Measurements from ENCODE around the gene CPED1.
"Not testable (repeated sequence)": the region's sequence is repeated elsewhere in the genome, so short reads cannot be mapped to it uniquely, and the experiment has no call there.

Gene CPED1

DNA sequence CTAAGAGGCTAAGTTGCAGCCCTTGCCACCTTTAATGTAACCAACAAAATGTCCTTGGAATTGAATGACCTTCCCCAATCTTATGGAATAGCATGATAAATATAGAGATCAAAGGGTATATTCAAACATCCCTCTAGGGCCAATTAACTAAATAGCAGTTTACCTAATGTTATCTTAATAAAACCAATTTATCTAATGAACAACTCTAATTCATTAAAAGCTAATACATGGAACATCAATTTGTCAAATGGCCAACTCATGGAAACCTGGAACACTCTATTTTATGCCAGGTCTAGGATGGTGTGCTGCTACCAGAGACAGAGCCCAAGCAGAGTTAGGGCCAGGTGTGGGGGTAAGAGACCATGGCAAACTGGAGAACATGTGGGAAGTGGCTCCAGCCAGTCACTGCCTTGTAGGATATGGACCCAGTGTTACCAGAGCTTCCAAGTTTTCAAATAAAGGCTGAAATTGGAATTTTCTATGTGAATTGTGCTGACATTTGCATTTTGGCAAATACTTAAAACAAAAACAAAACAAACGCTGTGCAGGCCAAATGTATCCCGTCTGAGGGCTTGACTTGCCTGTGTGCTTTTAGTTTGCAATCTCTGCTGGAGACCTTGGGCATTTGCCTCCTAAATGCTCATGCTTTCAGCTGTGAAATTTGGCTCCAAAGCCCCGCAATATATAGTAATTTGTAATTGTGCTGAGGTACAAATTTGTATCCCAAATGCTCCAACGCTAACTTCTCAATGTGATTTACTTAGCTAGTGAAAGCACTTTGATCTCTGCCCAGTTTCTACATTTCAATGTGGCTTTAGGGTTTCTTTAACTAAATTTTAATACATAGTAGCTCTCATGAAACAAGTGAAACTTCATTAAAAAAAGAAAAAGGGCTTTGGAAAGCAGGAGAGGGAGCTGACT is 55.1 kb downstream of the CPED1 start:
- no peak for DNase-seq

DNA sequence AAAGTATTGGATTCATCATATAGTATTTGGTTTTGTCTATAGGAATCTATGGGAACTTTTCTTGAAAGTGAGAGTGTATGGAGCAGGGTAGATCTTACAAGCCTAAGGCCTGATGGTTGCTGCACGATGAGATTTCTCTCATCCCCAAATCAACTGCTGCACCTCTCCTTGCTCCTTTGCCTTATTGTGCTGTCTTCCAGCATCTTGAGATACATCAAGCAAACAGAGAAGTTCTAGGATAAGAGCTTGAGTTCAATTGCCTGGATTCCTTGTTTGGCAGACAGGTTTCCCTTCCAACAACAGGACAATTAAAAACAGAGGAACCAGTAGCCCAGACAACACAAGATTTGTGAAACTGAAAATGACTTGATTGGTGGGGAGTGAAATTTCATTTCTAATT is 56.6 kb downstream of the CPED1 start:
- DNase-seq: no peak

DNA sequence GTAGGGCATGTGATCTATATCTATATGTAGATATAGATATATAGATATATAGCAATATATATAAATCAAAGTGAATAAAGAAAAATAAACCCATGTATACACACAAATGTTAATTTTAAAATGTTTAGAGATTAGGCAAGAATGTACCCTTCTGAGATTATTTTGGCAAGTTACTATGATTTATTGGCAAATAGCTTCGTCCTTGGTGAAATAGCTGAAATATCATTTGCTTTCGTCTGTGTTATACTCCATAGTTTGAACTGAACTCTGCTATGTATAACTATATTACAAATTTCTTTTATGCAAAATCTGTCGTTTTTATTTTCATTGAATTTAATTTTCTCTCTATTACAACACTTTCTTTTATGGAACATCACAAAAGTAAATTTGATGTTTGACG is 57.5 kb downstream of the CPED1 start:
- DNase-seq: no peak

DNA sequence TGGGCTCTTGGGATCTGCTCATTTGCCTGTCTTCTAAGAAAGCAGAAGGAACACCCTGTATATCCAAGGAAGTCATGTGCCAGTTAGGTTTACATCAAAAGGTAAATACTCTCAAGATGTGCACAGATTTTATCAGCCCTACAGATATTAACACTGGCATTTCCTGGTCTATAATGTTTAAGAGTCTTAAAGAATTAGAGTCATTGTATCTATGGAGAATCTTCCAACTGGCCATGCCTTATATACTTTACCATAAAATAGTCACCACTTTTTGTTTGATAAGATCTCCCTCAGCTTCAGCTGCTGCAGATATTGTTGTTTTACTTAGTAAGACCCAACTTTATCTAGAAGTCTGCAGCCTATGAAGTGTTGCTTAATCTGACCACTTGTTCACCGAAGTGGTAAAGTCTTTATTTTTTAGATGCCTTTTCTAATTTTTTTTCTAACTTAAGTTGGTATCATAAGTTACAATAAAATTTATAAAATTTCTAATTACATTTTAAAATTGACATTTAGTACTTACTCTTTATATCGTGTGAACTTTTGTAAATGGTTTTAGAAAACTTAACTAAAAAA is 58.5 kb downstream of the CPED1 start:
- DNase-seq: no peak

DNA sequence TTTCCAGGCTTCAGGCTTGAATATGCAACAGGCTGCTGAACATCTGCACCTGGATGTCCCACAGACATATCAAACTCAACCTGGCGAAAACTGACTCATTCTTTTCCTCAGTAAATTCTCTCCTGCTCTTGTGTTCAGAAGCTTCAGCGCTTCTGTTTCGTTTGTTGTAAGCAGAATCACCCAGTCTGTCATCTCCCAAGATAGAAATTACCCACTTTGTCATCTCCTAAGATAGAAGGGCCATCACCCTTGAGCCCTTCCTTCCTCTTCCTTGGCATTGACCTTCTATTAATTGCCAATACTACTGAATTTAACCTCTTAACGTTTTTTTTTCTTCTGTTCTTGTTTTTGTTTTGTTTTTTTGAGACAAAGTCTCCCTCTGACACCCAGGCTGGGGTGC is 59.7 kb downstream of the CPED1 start:
- no peak for DNase-seq

DNA sequence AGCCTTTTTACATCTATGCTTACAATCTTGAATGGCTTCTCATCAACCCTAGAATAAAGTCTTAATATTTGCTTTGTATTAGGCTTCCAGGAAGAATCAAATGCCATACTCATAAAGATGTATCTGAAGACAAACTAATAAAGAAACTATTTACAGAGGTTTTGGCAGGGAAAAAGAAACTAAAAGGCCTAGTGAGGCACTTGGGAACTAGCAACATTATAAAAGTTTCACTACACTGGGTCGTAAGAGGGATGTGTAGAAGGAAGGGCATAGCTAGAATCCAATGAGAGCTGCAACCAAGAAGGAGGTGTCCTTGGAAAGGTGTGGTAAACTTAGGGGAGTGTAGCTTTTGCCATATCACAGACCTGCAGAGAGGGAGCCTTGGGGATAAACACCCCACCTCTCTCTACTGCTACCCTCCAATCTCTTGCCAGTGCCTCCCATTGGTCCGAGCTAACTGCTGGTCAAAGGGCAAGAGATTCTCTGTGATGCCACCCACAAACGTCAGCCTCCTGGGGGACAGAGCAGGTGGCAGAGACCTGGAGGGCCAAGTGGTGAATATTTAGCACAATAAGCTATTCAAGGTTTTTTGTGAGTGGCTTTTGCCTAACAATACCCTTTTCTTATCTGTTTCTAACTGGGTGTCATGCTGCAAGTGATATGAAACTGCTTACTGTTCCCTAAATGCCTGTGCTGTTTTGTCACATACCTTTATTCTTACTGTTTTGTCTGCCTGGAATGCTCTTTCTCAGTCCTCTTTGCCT is 60.7 kb downstream of the CPED1 start:
- DNase-seq: no peak

DNA sequence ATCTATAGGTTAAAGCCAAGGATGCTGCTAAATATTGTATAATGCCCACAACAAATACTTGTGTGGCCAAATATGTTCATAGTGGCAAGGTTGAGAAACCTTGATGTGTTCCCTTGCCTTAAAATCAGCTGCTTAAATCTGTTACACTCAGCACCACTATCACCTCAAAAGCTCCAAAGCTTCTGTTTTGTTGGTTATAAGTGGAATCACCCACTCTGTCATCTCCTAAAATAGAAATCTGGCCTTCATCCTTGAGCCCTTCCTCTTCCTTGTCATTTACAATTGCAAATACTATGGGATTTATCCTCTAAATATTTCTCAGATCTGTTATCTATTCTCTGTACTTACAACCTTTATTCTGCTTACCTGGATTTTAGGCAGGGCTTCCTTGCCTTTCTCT is 61.4 kb downstream of the CPED1 start:
- no peak for DNase-seq

DNA sequence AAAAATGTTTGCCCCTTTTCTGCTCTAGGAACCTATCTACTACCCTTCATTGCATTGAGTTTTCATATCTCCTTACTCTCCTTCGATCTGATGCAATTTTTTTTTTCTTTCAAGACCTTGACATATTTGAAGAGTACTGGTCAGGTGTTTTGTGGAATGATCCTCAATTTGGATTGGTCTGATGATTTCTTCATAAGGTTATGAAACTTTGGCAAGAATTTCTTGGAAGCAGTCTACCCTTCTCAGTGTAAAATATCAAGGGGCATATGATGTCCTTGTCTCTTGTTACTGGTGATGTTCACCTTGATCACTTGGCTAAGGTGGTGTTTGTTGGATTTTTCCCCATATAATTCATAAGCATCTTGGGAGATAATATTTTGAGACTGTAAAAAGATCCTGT is 64.7 kb downstream of the CPED1 start:
- no peak for DNase-seq

DNA sequence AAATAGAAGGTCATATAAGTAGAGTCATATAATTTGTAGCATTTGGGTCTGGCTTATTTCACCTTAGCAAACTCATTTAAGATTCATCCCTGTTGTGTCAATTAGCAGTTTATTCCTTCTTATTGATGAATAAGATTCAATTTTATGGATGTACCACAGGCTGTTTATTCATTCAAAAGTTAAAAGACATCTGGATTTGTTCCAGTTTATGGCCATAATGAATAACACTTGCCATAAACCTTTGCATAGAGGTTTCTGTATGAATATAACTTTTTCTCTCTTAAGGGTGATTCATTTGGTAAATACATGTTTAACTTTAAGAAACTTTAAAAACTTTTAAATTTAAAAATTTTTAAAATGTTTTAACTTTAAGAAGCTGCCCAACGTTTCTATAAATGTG is 66.4 kb downstream of the CPED1 start:
- DNase-seq: no peak

DNA sequence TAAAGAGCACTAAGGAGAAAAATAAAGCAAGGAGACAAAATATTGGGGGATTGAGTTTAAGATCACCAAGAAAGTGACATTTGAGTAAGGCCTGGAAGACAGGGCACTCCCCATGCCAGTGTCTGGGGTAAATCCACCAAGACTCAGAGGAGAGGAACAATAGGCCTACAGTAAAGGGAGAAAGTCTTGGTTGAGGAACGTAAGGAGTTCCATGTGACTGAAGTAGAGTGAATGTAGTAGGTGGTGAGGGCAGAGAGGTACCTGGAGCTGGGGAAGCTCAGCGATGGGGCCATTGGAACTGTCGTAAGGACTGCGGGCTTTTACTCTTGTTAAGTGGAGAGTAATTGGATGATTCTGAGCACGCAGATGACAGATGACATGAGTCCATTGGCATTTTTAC is 69.4 kb downstream of the CPED1 start:
- no peak for DNase-seq

DNA sequence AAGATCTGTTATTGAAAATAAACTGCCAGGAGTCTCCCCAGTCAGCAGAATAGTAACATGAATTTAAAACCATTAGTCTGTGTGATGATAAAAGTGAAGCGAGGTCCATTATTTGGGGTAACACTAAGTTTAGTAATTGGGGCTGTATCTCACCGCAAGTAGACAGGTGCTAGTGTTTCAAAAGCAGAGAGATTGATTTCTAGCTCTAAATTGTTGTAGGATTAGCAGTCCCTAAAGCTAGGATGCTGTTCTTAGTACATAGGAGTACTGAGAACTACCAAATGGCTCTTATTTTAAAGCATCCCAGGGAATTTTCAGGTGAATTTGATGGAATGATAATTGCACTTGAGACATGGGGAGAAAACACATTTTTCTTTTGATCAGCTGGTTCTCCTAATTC is 70.5 kb downstream of the CPED1 start:
- no peak for DNase-seq

DNA sequence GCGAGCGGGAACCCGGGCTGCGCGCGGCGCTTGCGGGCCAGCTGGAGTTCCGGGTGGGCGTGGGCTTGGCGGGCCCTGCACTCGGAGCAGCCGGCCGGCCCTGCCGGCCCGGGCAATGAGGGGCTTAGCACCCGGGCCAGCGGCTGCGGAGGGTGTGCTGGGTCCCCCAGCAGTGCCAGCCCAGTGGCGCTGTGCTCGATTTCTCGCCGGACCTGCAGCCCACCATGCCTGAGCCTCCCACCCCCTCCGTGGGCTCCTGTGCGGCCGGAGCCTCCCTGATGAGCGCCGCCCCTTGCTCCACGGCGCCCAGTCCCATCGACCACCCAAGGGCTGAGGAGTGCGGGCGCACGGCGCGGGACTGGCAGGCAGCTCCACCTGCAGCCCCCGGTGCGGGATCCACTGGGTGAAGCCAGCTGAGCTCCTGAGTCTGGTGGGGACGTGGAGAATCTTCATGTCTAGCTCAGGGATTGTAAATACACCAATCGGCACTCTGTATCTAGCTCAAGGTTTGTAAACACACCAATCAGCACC is 71.5 kb downstream of the CPED1 start:
- DNase-seq: not testable (repeated sequence)

DNA sequence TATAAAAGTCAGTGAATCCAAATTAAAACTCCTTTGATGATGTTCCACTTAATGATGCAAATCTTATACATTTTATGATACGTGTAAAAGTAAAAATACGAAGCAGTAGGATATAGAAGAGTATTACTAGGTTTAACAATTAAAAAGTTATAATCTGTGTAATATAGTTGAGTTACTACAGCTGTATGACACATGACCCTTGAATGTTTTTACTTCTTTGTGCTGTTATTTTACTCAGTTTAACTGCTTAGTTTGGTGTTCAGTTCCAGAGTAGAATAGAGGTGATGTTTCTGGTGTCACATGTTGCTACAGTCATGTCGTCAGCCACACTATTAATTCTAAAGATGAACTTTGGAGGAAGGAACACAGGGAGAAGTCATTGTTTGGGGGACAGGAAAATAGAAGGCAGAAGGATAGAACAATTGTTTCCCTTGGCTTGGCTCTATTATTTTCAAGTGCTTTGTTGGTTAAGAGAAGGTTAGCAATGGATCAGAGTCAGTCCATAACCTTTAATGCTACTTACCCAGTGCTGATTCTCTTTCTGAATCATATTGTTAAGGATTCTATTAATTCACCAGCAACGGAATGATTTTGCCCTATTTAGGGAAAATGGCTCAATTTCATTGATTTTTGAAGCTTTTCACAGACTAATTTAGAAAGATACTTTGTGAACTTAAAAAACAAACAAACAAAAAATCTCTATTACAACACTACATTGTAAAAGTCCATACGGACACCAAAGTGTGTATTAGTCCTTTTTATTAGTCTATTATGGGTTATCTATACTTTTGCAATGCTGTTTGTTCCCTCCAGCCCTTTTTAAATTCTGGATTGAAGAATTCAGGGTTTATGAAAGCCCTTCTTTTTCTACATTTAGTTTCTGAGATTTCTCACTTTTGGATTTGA is 73.4 kb downstream of the CPED1 start:
- no peak for DNase-seq

DNA sequence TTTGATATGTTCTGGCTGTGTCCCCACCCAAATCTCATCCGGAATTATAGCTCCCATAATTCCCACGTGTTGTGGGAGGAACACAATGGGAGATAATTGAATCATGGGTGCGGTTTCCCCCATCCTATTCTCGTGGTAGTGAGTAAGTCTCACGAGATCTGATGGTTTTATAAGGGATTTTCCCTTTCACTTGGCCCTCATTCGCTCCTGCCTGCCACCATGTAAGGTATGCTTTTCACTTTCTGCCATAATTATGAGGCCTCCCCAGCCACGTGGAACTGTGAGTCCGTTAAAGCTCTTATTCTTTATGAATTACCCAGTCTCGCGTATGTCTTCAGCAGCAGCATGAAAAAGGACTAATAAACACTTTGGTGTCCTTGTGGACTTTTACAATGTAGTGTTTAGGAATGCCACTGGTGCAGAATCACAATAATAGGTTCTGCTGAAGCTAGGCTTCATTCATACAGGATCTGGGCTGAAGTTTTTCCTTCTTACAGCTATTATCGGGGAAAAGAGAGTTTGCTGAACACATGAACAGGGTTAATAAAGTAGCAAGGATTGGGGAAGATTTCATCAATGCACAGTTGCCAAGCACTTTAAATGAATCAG is 74.3 kb downstream of the CPED1 start:
- no peak for DNase-seq

DNA sequence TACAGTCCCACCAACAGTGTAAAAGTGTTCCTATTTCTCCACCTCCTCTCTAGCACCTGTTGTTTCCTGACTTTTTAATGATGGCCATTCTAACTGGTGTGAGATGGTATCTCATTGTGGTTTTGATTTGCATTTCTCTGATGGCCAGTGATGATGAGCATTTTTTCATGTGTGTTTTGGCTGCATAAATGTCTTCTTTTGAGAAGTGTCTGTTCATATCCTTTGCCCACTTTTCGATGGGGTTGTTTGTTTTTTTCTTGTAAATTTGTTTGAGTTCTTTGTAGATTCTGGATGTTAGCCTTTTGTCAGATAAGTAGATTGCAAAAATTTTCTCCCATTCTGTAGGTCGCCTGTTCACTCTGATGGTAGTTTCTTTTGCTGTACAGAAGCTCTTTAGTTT is 79.2 kb downstream of the CPED1 start:
- not testable (repeated sequence) for DNase-seq

DNA sequence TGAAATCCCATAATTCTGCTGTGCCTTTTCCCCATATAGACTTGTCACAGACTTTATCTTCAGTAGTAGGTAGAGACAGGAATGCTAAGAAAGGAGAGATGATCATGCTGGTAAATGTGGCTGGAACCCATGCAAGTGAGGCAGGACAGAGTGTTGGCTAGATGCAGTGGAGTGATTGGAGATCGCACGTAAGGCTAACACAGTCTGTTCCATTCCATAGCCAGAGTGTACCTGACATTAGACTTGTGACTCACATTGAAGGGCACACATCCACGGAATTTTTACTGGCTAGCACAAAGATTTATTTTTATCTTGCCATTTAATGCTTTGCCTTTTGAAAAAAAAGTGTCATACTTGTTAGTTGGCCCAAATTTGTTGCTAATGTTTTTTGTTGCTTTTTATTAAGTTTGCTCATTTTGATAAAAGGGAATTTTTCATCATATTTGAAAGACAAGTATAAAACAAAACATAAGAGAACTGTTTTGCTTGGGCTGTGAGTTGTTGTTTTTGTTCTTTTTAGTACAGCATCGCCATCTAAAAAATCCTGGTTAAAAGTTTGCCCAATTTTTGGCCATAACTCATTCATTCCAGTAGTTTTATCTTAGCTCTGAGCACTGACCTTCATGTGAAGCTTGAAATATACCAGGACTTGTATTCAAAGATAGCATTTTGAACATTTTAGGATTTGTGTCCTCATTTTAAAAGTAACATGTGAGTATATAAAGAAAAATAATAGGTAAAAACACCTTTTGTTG is 81.0 kb downstream of the CPED1 start:
- no peak for DNase-seq

DNA sequence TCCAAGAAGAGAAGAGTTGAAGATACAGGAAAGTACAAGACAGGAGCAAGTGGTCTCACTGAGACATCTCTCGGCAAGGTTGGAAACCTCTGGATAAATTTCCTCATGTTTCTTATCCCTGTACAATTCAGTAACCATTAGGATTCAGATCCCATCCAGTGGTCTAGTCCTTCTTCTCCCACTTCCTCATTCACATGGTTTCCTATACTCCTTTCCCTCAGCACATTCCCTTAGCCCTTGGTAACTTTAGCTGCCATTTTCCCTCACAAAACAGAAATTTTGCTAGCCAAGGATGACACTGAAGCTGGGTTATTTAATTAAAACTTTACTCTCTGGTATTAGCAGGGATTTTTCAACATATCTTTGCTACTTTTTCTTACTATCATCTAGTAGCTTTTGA is 82.6 kb downstream of the CPED1 start:
- DNase-seq: no peak

DNA sequence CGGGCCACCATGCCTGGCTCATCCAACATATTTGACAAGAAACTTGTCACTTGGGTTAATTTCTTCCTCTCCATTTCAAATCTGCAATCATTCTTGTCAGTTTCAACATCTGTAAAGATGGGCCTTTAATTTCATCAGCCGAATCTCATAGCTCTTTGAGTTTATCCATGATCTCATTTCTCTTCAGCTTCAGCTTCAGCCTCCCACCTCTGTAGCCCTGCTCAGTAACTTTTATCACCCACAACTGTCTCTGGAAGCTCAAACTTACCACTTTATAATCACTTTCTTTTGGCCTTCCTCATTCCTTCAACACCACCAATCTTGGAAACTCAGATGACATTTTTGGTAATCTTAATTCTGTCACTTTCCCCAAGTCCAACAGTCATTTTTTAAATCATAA is 83.2 kb downstream of the CPED1 start:
- DNase-seq: no peak

DNA sequence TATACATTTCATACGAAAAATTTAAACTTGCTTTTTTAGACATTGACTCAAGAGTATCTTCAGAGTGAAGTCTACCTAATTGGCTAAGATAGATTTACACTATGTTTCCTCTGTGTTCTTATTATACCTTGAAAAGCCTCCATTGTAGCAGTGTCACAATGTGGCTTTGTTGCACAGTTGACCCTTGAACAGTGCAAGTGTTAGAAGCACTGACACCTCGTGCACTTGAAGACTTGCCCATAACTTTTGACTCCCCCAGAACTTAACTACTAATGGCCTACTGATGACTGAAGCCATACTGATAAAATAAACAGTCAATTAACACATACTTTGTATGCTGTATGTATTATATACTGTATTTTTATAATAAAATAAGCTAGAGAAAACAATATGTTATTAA is 84.3 kb downstream of the CPED1 start:
- no peak for DNase-seq

DNA sequence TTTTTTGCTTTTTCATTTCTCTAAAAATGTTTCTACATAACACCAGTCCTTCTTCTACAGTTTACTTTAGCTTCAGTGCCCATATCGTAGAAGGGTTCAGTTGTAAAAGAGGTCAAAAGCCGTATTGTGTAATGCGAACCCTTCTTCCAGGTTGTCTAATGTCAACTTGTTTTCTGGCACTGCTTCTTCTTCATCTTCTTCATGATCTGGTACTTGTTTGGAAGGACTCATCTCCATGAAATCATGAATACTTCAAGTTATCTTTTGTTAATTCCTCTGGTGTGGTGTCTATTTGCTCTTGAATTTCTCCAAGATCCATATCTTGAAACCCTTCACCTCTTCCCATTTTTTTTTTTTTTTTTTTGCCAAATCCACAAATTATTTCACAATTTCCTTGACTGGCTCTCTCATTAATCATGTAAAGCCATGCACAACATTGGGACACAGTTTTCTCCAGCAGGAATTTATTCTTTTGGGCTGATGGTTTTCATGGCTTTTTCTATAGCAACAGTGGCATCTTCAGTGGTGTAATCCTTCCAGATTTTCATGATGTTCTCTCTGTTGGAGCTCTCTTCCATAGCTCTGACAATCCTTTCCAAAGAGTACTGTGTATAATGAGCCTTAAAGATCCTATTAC is 85.1 kb downstream of the CPED1 start:
- no peak for DNase-seq

DNA sequence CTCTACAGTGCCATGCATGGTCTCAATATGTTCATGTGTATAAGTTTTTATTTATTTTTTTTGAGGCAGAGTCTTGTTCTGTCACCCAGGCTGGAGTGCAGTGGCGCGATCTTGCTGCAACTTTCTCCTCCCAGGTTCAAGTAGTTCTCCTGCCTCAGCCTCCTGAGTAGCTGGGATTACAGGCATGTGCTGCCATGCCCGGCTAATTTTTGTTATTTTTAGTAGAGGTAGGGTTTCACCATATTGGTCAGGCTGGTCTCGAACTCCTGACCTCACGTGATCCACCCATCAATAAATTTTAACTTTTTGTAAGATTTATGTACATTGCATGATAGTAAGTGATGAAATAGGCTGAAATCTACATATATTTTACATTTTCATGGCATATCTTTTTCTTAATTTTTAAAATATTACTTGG is 86.9 kb downstream of the CPED1 start:
- not testable (repeated sequence) for DNase-seq
